ENCODE data around the gene DNAJB8.

The DNAJB8 gene

DNA sequence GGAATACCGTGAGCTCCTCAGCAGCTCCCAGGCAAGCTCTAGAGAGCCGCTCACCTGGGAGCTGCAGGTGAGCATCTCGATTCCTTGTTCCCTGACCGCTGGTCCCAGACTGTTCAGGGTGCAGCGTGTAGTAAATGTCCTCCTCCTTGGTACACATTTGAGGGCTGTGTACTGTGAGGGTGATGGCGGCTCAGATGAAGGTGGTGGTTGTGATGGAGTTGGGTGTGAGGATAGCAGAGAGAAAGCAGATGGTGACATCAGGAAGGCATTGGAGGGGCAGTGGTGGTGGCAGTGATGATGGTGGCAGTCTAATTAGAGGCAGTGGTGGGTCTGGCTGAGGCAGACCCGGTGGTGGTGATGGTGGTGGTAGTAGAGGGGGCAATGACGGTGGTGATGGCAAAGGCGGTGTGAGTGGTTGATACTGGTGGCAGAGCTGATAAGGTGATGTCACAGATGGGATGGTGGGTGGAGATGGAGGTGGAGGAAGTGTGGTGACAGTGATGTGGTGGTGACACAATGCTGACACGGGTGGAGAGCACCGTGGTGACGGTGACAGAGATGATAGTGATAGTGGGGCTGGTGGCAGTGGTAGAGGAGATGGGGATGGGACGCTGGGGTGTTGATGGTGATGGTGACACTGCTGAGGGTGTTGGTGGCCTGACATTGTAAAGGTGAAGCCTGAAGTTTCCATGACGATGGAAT, at the start of gene DNAJB8:
Gene DNAJB8 (minus strand): TSS at position 51 of the 702 bp plus-strand sequence. CDS start 3,645 bp downstream, outside the sequence.
- H3K4me3 ChIP-seq (ENCODE audit: low read length) = no peak within 1 kb of the TSS
- no peak for TF ChIP-seq ZNF274 (IDR thresholded peaks at IDR 0.05; ENCODE audit: low read depth, low read length)

DNA sequence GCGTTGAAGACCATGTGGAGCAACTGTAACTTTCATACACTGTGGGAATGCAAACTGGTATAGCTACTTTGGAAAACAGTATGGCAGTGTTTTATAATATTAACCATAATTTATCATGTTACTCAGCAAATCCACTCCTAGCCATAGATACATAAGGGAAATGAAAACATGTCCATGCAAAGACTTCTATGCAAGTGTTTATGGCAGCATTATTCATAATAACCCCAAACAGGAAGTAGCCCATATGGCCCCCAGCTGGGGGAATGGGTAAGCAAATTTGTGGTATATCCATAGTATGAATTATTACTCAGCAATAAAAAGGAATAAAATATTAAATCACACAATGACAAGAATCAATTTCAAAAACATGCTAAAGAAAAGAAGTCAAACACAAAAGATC, 49.3 kb upstream of the DNAJB8 start:
- no peak for TF ChIP-seq ZNF274 (IDR thresholded peaks at IDR 0.05; ENCODE audit: low read depth, low read length)
- H3K4me3 ChIP-seq (ENCODE audit: low read length) = no peak overlapping the region

DNA sequence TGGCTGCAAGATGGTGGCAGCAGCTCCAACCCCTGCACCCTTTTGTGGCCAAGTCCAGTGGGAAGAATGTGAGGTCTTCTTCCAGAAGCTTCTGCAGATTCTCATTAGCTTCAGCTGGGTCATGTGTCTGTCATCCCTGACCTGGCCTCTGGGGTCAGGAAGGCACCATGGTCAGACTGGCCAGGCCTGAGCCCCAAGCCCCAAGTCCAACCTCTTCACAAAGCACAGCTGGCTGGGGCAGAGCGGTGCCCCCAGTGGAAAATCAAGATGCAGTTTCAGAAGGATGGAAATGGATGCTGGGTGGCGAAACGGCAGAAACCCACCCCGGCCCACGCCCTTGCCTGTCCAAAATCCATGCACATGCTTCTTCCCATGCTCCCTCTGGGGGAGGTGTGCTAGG, 42.2 kb upstream of the DNAJB8 start:
- no peak for TF ChIP-seq ZNF274 (IDR thresholded peaks at IDR 0.05; ENCODE audit: low read depth, low read length)
- H3K4me3 ChIP-seq (ENCODE audit: low read length) = no peak overlapping the region

DNA sequence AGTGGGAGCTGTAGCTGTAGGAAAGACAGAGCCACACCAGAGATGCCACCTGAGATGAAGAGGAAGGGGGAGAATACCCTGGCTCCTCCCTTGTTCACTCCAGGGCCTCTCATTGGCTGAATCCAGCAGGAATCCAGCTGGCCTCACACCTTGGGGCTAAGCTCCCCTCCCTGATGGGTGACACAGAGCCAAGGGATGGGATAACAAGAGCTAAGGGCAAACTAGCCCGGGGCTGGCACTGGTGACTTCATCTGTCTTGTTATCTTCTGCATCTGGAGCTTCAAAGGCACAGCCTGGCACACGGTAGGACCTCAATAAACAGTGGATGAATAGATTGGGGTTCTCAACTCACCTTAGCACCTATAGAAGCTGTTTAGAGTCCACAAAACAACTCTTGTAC, 40.1 kb upstream of the DNAJB8 start:
- H3K4me3 ChIP-seq (ENCODE audit: low read length) = no peak overlapping the region
- TF ChIP-seq ZNF274 (IDR thresholded peaks at IDR 0.05; ENCODE audit: low read depth, low read length) = no peak

DNA sequence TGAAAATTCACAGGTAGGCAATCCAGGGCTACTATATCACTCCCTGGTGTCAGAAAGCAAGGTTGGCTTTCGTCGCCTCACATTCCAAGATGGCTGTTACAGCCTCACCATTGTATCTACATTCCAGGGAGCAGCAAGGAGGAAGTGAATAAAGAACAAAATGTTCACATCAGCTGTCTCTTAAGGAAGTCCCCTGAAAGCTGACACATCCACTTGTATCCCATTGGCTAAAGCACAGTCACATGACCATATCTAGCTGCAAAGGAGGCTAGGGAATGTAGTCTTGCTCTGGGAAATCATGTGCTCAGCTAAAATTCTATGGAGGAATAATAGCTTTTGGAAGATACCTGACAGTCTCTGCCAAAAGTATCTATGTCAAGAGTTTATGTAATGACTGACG, 39.1 kb upstream of the DNAJB8 start:
- TF ChIP-seq ZNF274 (IDR thresholded peaks at IDR 0.05; ENCODE audit: low read depth, low read length) = no peak
- no peak overlapping the region for H3K4me3 ChIP-seq (ENCODE audit: low read length)

DNA sequence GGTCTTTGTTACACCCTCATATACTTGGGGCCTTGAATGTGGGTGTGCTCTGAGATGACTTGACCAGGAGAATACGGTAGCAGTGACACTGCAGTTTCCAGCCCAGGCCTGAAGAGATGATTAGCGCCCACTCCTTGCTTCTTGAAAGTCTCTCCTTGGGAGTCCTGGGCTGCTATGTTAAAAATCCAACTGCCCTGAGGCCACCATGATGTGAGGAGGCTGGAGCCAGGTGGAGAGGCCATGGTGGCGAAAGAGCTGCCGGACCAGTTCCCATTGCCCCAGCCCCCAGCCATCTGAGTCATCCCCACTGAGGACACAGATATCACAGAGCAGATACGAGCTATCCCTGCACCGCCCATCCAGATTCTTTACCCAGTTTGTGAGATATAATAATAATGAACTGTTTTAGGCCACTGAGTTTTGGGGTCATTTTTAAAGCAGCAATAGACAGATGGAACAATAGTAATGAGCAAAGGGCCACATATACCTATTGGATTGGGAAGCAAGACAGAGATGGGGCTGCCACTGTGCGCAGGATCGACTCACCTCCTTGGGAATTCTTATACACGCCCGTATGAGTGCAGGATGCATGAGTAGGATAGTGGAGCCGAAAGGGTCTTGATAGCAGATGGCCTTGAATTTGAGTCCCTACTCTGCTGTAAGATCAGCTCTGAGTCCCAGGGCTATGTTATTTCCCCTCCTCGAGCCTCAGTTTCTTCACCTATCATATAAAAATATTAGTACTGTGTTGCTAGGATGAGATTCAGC, 38.5 kb upstream of the DNAJB8 start:
- TF ChIP-seq ZNF274 (IDR thresholded peaks at IDR 0.05; ENCODE audit: low read depth, low read length) = no peak
- H3K4me3 ChIP-seq (ENCODE audit: low read length) = no peak overlapping the region

DNA sequence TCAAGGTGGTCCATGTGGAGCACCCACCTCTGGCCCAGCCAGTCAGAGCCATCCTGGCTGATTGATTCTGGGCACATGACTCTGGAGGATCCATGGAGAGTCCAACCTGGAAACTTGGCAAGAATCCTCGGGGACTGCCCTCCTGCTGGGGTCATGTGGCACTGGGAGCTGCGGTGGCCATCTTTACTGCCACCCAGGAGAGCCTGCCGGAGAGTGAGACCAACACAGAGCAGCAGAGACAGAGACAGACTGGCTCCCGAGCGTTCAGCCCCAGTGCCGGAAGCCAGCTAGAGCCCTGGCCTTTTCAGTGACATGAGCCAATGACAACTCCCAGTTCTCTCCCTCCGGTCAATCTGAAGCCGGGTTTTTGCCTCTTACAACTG, 37.8 kb upstream of the DNAJB8 start:
- no peak for TF ChIP-seq ZNF274 (IDR thresholded peaks at IDR 0.05; ENCODE audit: low read depth, low read length)

DNA sequence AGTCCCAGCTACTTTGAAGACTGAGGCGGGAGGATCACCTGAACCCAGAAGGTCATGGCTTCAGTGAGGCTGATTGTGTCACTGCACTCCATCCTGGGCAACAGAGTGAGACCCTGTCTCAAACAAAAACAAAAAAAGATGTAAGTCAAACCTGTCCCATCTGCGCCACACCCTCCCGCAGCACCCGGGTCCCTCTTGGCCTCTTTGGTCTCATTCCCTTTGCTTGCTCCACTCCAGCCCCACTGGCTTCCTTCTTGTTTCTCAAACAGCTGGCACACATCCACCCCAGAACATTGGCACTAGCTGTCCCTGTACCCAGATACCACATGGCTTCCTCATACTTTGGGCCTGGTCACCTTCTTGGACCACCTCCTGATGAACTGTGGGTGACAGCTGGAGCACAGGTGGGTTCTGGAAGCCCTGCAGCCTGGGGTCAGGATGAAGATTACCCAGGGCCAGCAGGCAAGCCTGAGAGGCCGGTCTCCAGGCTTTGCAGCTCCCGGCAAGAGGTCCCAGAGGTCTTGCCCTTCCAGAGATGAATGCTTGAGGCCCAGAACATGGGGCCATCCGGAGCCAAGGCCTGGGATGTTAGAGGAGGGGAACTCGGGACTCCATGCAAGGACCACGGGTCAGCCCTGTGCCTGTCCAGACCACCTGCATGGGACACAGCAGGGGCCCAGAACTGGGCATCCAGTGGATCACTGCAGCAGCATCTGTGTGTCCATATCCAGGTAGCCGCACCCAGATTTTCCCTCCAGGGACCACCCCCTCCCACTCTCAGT, 37.3 kb upstream of the DNAJB8 start:
- TF ChIP-seq ZNF274 (IDR thresholded peaks at IDR 0.05; ENCODE audit: low read depth, low read length) = no peak

More for the DNA sequence above, 37.8 kb upstream of the DNAJB8 start:
- H3K4me3 ChIP-seq (ENCODE audit: low read length) = no peak overlapping the region

DNA sequence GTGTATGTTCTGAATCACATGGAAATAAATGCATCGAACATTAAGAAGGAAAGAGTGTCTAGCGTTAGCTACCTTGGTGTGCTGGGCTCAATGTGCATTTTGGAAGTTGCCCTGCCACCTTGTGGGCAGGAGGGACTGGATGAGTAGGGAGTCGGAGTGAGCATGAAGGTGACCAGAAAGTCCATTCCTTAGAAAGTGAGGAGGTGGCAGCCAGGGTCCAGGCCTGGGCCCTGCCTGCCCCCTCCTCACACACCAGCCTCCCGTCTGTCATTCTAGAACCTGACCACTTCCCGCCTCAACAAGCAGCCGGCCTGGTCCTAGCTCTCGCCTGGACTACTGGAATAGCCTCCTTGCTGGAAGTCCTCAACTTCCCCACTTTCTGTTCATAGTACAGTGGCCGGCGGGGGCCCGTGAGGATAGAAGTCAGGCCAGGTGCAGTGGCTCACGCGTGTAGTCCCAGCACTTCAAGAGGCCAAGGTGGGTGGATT, 36.5 kb upstream of the DNAJB8 start:
- no peak overlapping the region for H3K4me3 ChIP-seq (ENCODE audit: low read length)
- no peak for TF ChIP-seq ZNF274 (IDR thresholded peaks at IDR 0.05; ENCODE audit: low read depth, low read length)

More for the DNA sequence above, 37.3 kb upstream of the DNAJB8 start:
- no peak overlapping the region for H3K4me3 ChIP-seq (ENCODE audit: low read length)

DNA sequence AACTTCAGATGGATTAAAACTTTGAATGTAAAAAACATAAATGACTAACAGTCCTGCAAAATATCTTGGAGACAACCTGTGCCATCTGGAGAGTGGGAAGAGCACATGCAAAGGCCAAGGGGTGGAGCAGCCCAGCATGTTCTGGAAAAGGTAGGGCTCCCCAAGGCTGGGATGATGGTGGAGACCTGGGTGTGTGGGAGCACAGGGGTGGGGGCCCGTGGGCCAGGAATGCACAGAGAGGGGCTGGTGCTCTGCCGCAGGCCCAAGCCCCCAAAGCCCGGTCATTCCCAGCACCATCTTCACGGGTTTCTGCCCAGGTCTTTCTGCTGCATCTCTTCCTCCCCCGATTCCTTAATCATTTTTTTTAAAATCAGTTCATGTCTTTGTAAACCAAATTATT, 36.0 kb upstream of the DNAJB8 start:
- no peak for TF ChIP-seq ZNF274 (IDR thresholded peaks at IDR 0.05; ENCODE audit: low read depth, low read length)
- H3K4me3 ChIP-seq (ENCODE audit: low read length) = no peak overlapping the region

DNA sequence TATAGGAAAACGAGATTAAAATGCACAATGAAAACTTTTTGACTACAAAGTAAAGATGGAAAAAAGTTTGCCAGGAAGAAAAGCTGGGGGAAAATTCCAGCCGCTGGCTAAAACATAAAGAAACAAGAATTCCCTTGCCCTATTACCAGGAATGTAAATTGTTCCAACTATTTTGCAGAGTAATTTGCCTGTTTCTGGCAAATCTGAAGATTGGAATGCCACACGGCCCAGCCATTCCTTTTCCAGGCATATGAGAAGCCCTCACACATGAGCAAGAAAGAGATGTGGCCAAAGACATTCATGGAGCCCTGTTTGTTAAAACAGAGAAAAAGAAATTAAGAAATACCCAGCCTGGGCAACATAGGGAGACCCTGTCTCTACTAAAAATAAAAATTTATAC, 34.7 kb upstream of the DNAJB8 start:
- H3K4me3 ChIP-seq (ENCODE audit: low read length) = no peak overlapping the region
- TF ChIP-seq ZNF274 (IDR thresholded peaks at IDR 0.05; ENCODE audit: low read depth, low read length) = no peak

DNA sequence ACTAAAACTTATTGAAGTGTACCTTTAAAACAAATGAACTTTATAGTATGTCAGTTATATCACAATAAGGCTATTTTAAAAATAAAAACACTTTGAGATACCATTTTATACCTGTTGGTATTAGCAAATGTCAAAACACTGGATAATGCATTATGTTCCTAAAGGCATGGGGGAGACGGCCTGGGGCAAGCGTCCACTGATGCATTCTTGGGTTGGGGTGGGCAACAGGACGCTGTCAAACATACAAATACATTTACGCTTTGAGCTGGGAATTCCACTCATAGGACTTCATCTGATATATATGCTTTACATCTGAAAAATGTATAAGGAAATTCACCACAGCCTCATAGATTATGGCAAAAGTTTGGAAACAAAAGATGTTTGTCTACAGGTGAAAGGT, 33.9 kb upstream of the DNAJB8 start:
- H3K4me3 ChIP-seq (ENCODE audit: low read length) = no peak overlapping the region
- no peak for TF ChIP-seq ZNF274 (IDR thresholded peaks at IDR 0.05; ENCODE audit: low read depth, low read length)

DNA sequence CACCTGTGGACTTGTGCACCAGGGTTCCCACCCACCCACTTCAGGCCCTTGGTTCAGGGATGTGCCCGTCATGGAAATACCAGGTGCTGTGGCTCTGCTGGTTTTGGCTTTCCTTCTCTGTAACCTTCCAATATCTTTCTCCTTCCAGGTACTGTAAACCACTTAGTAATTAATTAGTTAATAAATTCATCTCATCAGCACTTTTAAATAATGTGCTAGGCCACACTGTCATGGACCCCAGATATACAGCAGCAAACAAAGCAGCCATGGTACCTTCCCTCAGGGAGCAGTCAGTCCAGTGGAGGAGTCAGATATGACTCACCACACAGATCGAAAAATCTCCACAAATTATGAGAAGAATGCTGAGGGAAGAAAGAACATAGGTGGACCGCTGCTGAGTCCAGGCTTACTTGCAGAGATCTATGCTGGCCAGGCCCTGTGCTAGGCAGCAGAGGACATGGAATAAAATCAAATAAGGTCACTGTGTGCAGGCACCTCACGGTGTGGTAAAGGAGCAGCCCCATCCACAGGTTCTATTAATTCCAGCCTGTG, 33.1 kb upstream of the DNAJB8 start:
- TF ChIP-seq ZNF274 (IDR thresholded peaks at IDR 0.05; ENCODE audit: low read depth, low read length) = no peak

DNA sequence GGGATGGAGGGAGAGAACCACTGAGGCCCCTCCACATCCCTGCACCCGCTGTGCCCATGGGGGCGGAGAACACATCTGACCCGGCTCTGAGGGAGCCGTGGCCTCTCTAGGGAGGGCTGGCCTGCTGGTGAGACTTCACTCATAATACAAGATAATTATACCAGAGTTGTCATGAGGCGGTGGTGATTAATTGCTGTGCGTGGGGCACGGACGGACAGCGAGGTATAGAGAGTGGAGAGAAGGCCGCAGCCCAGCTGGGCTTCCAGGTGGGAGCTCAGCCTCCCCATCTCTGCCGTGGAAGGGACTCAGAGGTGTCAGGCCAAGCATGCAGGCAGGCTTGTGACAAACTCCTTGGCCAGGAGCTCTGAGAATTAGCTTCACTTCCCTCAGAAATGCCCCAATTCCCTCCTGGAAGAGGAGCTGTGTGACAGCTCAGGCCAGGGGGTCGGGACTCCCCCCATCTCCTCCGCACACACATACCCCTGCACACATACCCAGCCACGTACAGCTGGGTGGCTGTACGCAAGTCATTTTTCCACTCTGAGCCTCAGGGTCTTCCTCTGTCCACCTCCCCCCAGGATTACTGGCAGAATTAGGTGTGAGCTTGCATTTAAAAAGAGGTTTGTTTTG, 32.3 kb upstream of the DNAJB8 start:
- no peak for TF ChIP-seq ZNF274 (IDR thresholded peaks at IDR 0.05; ENCODE audit: low read depth, low read length)
- no peak overlapping the region for H3K4me3 ChIP-seq (ENCODE audit: low read length)

More for the DNA sequence above, 33.1 kb upstream of the DNAJB8 start:
- no peak overlapping the region for H3K4me3 ChIP-seq (ENCODE audit: low read length)
